WERI-Rb-1 (cell line): Measurements from ENCODE around the gene C18orf32.
A peak's percentile ranks its signal among the peaks of the same experiment; 100 is the strongest.
"Not testable (repeated sequence)": the region's sequence is repeated elsewhere in the genome, so short reads cannot be mapped to it uniquely, and the experiment has no call there.

ENCODE experiments used
- DNase-seq: peaks from one replicate; pipeline ENCODE4 v3.0.0-alpha.2; 2020
- H3K27ac ChIP-seq: fragments of 250-450 bp; sonication (Bioruptor Pico); 2 replicates; pipeline ENCODE4 v1.5.1; 2020; ENCODE audit warnings: mild to moderate bottlenecking, moderate library complexity
- H3K27me3 ChIP-seq: fragments of 250-450 bp; sonication (Bioruptor Pico); 2 replicates; pipeline ENCODE4 v1.5.1; 2021; ENCODE audit warnings: mild to moderate bottlenecking, low read depth, moderate library complexity; ENCODE audit not compliant: insufficient read depth, severe bottlenecking
- H3K36me3 ChIP-seq: fragments of 250-450 bp; sonication (Bioruptor Pico); 2 replicates; pipeline ENCODE4 v1.5.1; 2020; ENCODE audit warnings: mild to moderate bottlenecking, moderate library complexity
- H3K4me3 ChIP-seq: 2 replicates; pipeline ENCODE4 v1.5.1; 2011; ENCODE audit warnings: low read depth, mild to moderate bottlenecking, control low read depth, low read length
- H3K9me3 ChIP-seq: fragments of 250-450 bp; sonication (Bioruptor Pico); 2 replicates; pipeline ENCODE4 v1.5.1; 2021; ENCODE audit warnings: mild to moderate bottlenecking, moderate library complexity; ENCODE audit not compliant: severe bottlenecking
- CTCF ChIP-seq: IDR thresholded peaks from 2 replicates; pipeline ENCODE4 v1.5.1; 2011; ENCODE audit warnings: low read depth, mild to moderate bottlenecking, control low read depth, inconsistent platforms, low read length

The C18orf32 gene

GRCh38 chr18:49525981-49526380 lies 38.9 kb upstream of the C18orf32 start:
- no peak for DNase-seq
- H3K27me3 ChIP-seq = no peaks in the 10 kb centered on the region
- H3K27ac ChIP-seq = no peak overlapping the region
- H3K4me3 ChIP-seq = no peak overlapping the region
- H3K9me3 ChIP-seq = no peaks in the 10 kb centered on the region
- H3K36me3 ChIP-seq = no peaks in the 10 kb centered on the region
- no peak for TF ChIP-seq CTCF

DNA sequence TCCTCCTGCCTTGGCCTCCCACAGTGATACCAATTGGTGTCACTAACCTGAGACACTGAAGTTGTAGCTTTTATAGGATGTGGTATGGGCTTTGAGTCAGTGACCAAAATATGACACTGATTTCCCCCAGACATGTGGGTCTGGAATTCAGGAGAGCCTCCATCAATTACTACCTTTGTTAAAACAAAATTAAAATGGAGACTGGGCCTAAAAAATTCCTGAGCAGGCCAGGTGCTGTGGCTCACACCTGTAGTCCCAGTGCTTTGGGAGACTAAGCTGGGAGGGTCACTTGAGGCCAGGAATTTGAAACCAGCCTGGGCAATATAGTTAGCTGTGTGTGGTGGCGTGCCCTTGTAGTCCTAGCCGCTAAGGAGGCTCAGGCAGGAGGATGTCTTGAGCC lies 37.9 kb upstream of the C18orf32 start:
- H3K27me3 ChIP-seq = no peaks in the 10 kb centered on the region
- H3K36me3 ChIP-seq = no peaks in the 10 kb centered on the region
- no peak overlapping the region for H3K27ac ChIP-seq
- H3K4me3 ChIP-seq = no peak overlapping the region
- no peak for DNase-seq
- no peak for TF ChIP-seq CTCF
- H3K9me3 ChIP-seq = no peaks in the 10 kb centered on the region

GRCh38 chr18:49524349-49524748 lies 37.3 kb upstream of the C18orf32 start:
- Histone ChIP-seq H3K36me3 (no peaks in the 10 kb centered on the region), H3K27ac (no peak overlapping the region), H3K4me3 (no peak overlapping the region), H3K27me3 (no peaks in the 10 kb centered on the region), H3K9me3 (no peaks in the 10 kb centered on the region)
- DNase-seq = no peak
- no peak for TF ChIP-seq CTCF

- H3K36me3 ChIP-seq, H3K27me3 ChIP-seq, DNase-seq, H3K4me3 ChIP-seq, H3K27ac ChIP-seq, H3K9me3 ChIP-seq: not testable (repeated sequence)
These were observed 36.6 kb upstream of the C18orf32 start for GRCh38 chr18:49523580-49524093.

DNA sequence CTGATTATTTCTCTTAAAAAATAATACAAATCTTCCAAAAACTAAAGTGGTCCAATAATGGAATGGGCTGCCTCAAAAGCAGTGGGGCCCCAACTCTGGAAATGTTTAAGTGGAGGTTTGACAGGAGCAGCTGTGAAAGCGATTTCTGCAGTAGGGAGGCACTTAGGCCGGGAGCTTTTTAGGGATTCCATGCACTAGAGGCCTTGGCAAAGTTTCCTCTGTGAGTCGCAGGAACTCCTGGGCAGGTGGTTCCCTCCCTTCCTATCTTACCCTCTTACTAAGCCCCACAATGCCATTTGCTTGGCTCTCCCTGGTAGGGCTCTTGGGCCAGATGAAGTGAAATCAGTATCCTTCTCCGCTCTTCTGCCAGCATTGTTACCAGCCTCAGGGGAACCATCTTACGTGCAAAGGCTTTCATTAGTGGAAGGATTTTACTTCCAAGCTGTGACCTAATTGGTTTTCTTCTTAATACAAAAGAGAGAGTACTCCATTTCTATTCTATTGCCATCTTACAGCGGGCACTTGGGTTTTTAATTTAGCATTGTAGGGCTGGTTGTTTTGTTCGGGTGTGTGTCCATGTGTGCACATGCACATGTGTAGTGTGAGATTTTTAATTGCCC lies 34.3 kb upstream of the C18orf32 start:
- no peak for TF ChIP-seq CTCF
- Histone ChIP-seq H3K9me3 (no peaks in the 10 kb centered on the region), H3K36me3 (no peaks in the 10 kb centered on the region), H3K4me3 (no peak overlapping the region), H3K27me3 (no peaks in the 10 kb centered on the region), H3K27ac (peak overlapping the region; percentile 21)
- DNase-seq = peak; percentile 50

GRCh38 chr18:49520661-49521145 lies 33.7 kb upstream of the C18orf32 start:
- Histone ChIP-seq H3K4me3 (no peak overlapping the region), H3K27me3 (no peaks in the 10 kb centered on the region), H3K36me3 (no peaks in the 10 kb centered on the region), H3K9me3 (no peaks in the 10 kb centered on the region), H3K27ac (peak overlapping the region; percentile 25)
- TF ChIP-seq CTCF = no peak
- DNase-seq = peak; percentile 76
